ENCODE results near the gene STAT5A.
"Not testable (repeated sequence)": the region's sequence is repeated elsewhere in the genome, so short reads cannot be mapped to it uniquely, and the experiment has no call there.

STAT5A gene

DNA sequence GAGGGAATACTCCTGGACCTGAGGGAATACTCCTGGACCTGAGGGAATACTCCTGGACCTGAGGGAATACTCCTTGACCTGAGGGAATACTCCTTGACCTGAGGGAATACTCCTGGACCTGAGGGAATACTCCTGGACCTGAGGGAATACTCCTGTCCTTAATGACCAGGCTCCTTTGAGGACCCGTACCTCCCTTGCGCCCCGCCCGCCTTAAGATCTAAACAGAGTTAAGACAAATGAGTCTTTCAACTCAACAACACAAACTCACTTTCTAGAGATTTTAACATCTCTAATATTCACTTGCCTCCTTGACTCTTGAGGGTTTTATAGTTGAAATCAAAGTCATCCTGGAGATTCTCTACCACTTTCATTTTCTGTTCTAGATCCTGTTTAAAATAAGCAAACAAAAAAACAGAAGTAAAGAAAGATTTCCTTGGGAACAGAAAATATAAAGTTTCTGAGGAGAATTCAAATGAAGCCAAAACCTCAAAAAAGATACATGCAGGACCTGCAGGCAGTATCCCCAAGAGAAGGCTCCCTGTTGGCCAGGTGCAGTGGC is 50.2 kb downstream of the STAT5A start:
- no peak for DNase-seq

DNA sequence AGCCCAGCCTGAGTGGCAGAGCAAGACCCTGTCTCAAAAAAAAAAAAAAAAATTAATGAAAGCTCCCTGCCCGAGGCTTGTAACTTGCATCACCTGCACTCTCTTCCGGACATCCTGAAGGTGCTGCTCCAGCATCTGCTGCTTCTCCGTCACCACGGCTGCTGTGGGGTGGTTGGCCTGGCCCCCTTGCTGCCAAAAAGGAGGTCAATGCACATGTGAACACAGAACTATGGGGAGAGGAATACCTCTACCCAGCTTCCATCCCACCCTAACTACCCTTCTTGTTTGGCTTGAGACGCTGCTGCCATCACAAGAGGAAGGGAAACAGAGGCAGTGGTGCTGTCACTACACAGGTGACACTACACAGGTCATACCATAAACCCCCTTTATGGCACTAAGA is 50.9 kb downstream of the STAT5A start:
- DNase-seq = no peak

DNA sequence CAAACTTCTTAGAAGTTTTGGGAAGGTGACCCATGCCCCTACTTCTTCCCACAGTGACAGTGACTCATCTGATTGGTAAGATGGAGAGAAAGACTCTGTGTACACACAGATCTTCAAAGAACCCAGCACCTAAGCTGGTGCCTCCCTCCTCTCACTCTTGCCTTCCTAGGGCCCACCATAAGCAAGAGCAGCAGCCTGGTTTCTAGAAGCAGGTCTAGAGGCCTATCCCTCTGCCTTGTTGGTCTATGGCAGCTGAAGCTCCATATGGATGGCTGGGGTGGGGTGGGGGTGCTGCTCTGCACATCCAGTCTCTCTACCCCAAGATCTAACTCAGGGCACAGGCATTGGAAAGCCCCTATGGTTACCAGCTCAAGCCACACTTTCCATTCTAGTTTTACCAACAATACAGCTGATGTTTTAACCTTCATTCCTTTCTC is 52.4 kb downstream of the STAT5A start:
- no peak for DNase-seq

DNA sequence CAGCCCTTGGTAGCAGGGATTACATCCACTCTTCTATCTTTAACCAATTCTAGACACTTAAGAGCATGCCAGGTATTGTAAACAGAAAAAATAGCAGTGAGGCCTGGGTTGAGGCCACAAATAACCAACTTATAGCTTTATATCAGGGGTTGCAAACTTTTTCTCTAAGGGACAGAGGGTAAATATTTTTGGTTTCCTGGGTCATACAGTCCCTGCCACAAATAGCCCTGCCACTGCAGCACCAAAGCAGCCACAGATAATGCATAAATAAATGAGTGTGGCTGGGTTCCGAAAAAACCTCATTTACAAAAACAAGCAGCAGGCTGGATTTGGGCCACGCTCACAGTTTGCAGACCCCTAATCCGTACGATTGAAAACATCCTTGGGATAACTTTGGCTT is 53.3 kb downstream of the STAT5A start:
- no peak for DNase-seq

DNA sequence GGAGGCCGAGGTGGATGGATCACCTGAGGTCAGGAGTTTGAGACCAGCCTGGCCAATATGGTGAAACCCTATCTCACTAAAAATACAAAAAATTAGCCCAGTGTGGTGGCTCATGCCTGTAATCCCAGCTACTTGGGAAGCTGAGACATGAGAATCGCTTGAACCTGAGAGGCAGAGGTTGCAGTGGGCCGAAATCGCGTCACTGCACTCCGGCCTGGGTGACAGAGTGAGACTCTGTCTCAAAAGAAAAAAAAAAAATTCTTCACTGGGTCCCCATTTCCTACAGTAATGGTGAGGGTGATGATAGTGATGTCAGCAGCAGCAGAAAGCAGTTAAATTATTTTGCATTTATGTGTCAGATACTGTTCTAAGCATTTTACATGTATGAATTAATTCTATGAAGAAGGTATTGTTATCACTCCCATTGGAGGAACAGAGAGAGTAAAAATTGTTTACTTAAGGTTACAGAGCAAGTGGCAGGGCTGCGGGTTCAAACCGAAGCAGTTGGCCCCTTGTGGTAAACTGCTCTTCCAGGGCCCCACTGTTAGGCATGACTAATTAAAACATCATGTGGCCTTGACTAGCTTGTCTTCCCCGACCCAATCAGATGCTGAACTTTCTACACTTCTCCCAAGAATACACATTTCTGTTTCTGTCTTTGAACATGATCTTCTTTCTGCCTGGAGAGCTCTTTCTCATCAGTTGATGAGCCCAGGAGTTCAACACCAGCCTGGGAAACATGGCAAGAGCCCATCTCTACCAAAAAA is 54.1 kb downstream of the STAT5A start:
- DNase-seq = no peak

DNA sequence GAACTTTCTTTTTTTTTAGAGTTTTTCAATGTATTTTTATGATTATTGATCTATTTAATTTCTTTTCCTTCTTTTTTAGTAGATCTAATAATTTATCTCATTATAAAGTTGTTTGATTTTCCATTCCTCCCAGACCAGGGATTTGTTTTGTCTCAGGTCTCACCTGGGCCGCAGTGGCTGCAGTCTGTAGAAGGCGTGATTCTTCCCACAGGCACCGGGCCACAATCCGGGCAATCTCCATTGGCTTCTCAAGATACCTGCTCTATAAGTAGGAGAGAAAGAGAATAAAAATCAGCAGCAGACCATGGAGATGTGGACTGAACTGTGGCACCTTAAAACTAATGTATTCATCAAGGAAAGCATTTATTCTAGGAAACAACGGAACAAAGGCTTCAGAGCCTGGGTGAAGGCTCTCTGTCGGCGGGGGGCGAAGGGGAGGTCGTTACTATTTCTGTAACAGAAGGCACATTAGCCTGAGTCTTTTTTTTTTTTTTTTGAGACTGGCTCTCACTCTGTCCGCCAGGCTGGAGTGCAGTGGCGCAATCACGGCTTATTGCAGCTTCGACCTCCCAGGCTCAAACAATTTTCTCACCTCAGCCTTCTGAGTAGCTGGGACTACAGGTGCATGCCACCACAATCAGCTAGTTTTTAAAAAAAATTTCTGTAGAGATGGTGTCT is 57.2 kb downstream of the STAT5A start:
- DNase-seq = no peak

DNA sequence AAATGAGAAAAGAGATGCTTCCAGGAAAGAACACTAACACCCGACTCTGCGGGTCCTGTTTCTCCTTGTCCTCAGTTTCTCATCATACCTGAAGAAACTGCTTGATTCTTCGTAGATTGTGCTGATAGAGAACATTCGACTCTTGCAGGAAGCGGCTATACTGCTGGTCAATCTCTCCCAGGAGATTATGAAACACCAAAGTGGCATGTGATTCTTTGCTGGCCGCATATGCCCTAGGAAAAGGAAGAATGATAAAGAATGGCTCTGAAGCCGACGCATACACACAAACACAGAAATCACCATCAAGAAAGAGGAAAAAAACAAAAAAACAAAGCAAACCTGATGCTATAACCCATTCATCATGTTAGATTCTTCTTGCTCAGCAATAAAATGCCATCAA is 58.2 kb downstream of the STAT5A start:
- DNase-seq = no peak

DNA sequence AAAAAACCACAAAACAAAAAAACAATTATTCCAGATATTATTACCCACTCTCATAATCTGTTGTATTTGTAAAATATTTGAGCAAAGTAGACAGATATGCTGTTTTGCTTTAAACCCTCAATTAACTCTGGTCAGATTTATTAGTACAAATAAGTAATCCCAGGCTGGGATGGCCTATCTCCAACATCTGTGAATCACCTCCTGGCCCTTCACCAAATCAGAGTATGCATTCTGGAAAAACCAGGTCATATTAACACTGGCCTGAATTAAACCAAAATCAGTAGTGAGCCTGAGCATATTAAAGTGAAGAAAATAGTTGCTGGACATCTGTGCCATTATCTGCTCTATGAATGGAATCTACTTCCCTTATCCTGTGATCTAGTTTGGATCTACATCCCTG is 58.9 kb downstream of the STAT5A start:
- no peak for DNase-seq

DNA sequence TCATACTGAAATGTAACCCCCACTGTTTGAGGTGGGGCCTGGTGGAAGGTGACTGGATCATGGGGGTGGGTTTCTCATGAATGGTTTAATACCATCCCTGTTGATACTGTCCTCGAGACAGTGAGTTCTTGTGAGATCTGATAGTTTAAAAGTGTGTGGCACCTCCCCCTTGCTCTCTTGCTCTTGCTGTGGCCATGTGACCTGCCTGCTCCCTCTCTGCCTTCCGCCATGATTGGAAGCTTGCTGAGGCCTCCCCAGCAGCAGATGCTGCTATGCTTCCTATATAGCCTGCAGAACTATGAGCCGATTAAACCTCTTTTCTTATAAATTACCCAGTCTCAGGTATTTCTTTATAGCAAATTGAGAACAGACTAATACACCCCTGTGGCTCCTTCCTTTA is 59.3 kb downstream of the STAT5A start:
- no peak for DNase-seq

DNA sequence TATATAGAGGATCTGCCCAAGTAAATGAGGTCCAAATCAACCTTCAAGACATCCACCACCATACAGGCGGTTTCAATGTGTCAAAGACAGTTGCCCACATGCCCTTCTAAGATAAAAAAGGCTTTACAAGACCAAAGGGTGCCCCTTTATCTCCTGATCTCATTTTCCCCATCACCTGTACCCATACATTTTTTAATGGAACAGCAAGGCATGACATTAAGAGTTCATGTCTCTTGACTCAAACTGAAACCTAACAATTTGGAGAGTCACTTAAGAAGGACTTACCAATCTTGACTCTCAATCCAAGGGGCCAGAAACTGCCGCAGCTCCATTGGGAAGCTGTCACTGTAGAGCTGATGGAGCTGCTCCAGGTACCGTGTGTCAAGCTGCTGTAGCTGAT is 59.8 kb downstream of the STAT5A start:
- DNase-seq = no peak

DNA sequence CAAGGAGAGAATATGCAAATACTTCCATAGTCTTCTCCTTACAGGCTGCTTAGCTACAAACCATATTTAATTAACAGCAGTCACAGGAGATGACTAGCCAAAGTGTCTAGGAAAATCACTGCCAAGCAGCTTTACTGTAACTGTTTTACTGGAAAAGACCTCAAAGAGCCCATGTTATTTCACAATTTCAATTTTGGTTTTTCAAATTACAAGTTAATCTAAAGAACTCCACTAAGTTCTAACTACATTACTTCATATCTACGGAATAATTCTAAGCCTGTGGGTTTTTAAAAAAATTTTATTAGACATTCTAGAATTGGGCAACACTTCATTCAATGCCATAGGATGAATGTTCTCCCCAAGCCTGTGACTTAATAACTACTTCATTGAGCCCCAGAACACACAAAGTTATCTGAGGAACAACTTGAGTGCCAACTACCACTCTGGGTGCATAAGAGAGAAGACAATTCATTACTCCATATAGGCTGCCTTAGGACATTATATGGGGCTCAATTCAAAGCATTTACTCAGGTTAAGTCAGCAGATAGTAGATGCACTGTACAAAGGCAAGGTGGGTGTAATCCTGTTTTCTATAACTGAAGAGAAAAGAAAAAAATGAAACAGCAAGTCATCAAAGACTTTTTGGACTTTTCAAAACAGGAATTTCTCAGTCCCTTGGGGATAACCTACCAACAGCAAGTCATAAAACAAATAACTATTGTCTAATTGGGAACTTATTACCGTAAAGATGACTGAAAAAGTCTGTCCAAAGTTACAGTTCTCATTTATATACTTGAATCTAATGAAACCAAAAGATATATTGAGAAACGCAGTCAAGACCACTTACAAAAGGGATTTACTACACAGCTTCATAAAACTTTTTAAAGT is 66.9 kb downstream of the STAT5A start:
- no peak for DNase-seq

DNA sequence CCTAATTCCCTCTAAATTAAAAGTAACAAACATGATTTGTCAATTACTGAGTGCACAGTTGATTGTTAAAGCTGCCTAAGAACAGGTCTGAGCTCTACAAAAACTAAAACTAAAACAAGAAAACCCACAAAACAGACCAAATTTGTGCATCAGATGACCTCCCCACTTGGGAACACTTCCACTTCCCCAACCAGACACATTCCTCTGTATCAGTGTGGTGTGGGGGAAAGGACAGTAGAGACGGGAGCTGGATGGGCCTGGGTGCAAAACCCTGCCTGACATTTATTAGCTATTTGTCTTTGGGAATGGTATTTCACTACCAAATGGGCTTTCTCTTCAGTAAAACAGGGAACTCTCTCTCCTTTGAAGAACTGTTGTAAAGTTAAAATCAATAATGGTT is 70.1 kb downstream of the STAT5A start:
- DNase-seq = no peak

DNA sequence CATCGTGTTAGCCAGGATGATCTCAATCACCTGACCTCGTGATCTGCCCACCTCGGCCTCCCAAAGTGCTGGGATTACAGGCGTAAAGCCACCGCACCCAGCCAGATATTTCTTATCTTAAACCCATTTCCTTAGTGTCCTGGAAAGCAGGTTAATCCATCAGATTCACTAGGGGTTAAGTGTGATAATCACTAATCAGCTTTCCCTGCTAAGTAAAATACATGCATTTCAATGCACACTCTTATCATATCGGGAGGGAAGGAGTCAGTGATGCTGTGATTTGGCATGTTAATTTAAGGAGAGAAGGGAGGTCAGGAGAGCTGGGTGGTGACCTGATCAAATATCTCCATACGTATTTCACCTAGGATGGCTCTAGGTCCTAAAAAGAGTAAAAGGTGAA is 70.8 kb downstream of the STAT5A start:
- DNase-seq = no peak

DNA sequence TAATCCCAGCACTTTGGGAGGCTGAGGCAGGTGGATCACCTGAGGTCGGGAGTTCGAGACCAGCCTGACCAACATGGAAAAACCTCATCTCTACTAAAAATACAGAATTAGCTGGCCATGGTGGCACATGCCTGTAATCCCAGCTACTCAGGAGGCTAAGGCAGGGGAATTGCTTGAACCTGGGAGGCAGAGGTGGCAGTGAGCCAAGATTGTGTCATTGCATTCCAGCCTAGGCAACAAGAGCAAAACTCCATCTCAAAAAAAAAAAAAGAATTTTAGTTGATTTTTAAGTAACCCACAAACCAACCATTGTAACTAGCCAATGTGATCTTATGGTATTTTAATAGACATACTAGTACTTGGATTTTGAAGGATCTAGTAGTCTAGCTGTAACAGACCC is 72.1 kb downstream of the STAT5A start:
- not testable (repeated sequence) for DNase-seq

Data from NCI-H345 (cell line).